OCI-LY3 (cell line): ENCODE data around the gene PITPNC1.
A peak's percentile ranks its signal among the peaks of the same experiment; 100 is the strongest.
"Not testable (repeated sequence)": the region's sequence is repeated elsewhere in the genome, so short reads cannot be mapped to it uniquely, and the experiment has no call there.

Experiments
- H2AFZ ChIP-seq: fragments of 200-600, 300-600 bp; shearing (Covaris generic); 2 replicates; pipeline ENCODE4 v1.6.0; 2014; ENCODE audit warnings: antibody characterized with exemption, low read depth, low read length
- H3K27ac ChIP-seq: fragments of 200-600, 300-600 bp; sonication (generic); 2 replicates; pipeline ENCODE4 v1.5.1; 2014; ENCODE audit warnings: mild to moderate bottlenecking, low read length, moderate library complexity, mixed read lengths
- H3K27me3 ChIP-seq: fragments of 200-600, 300-600 bp; sonication (generic); 2 replicates; pipeline ENCODE4 v1.6.1; 2014; ENCODE audit warnings: low read depth, low read length, mixed read lengths
- H3K36me3 ChIP-seq: fragments of 200-600, 300-600 bp; sonication (generic); replicated peaks from 2 replicates; pipeline ENCODE3; 2014; ENCODE audit warnings: low read depth, low read length, mixed read lengths
- H3K4me1 ChIP-seq: fragments of 300-600, 200-600 bp; sonication (generic); 2 replicates; pipeline ENCODE4 v1.6.1; 2014; ENCODE audit warnings: low read length, mixed read lengths
- H3K4me2 ChIP-seq: fragments of 200-600, 300-600 bp; sonication (generic); 2 replicates; pipeline ENCODE4 v1.6.1; 2014; ENCODE audit warnings: low read length, mixed read lengths
- H3K4me3 ChIP-seq: fragments of 300-600, 200-600 bp; sonication (generic); 2 replicates; pipeline ENCODE4 v1.5.1; 2014; ENCODE audit warnings: antibody characterized with exemption, mild to moderate bottlenecking, low read length, moderate library complexity
- H3K79me2 ChIP-seq: fragments of 300-600, 200-600 bp; shearing (Covaris generic); 2 replicates; pipeline ENCODE4 v1.6.1; 2014; ENCODE audit warnings: mild to moderate bottlenecking, low read length, mixed read lengths
- H3K9ac ChIP-seq: fragments of 300-600, 200-600 bp; shearing (Covaris generic); 2 replicates; pipeline ENCODE4 v1.6.0; 2014; ENCODE audit warnings: mild to moderate bottlenecking, low read length, moderate library complexity
- H3K9me3 ChIP-seq: fragments of 200-600, 300-600 bp; shearing (Covaris generic); 2 replicates; pipeline ENCODE4 v1.6.1; 2014; ENCODE audit warnings: low read length, mixed read lengths; ENCODE audit not compliant: insufficient read depth
- H4K20me1 ChIP-seq: fragments of 200-600, 300-600 bp; sonication (generic); 2 replicates; pipeline ENCODE4 v1.6.1; 2016; ENCODE audit warnings: low read length, mixed read lengths; ENCODE audit not compliant: insufficient read depth
- EZH2phosphoT487 ChIP-seq: fragments of 200-600 bp; shearing (Covaris generic); IDR thresholded peaks from 2 replicates; pipeline ENCODE4 v1.6.1; 2018; ENCODE audit warnings: antibody characterized with exemption, mixed run types, low read depth
- TF ChIP-seq, protein P1 (sequence below): fragments of 200-600, 300-600 bp; sonication (generic); IDR thresholded peaks from 2 replicates; pipeline ENCODE4 v1.5.1; 2014; ENCODE audit warnings: antibody characterized with exemption, low read length, low read depth

Gene PITPNC1

DNA sequence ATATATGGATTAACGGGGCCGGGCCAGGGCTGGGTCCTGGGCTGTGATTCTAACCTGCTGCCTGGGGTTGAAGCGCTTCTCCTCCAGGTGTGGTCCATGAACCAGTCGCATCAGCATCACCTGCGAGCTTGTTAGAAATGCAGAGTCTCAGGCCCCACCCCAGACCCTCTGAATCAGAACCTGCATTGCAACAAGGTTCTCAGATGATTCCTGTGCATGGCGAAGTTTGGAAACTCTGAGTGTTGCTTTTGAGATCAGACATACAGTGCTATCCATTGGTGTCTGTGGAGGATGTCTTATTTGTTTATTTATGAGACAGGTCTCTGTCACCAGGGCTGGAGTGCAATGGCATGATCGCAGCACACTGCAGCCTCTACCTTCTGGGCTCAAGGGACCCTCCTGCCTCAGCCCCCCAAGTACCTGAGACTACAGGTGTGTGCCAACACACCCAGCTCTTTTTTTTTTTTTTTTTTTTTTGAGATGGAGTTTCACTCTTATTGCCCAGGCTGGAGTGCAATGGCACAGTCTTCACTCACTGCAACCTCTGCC, 99.8 kb downstream of the PITPNC1 start:
- H3K27me3 ChIP-seq = no peaks in the 10 kb centered on the region
- peaks cover 19% of the 10 kb centered on the region for H3K4me1 ChIP-seq
- H4K20me1 ChIP-seq = no peaks in the 10 kb centered on the region; the same call in 1 of the 2 replicates
- no peak overlapping the region for H3K9ac ChIP-seq
- no peak overlapping the region for H3K27ac ChIP-seq
- no peak overlapping the region for H2AFZ ChIP-seq
- no peaks in the 10 kb centered on the region for H3K9me3 ChIP-seq
- peaks cover 15% of the 10 kb centered on the region for H3K79me2 ChIP-seq
- no peak overlapping the region for H3K4me2 ChIP-seq
- H3K4me3 ChIP-seq = no peak overlapping the region
- H3K36me3 ChIP-seq = no peaks in the 10 kb centered on the region
- TF ChIP-seq, protein P1, sequence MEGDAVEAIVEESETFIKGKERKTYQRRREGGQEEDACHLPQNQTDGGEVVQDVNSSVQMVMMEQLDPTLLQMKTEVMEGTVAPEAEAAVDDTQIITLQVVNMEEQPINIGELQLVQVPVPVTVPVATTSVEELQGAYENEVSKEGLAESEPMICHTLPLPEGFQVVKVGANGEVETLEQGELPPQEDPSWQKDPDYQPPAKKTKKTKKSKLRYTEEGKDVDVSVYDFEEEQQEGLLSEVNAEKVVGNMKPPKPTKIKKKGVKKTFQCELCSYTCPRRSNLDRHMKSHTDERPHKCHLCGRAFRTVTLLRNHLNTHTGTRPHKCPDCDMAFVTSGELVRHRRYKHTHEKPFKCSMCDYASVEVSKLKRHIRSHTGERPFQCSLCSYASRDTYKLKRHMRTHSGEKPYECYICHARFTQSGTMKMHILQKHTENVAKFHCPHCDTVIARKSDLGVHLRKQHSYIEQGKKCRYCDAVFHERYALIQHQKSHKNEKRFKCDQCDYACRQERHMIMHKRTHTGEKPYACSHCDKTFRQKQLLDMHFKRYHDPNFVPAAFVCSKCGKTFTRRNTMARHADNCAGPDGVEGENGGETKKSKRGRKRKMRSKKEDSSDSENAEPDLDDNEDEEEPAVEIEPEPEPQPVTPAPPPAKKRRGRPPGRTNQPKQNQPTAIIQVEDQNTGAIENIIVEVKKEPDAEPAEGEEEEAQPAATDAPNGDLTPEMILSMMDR = no peak
- no peak for TF ChIP-seq EZH2phosphoT487

DNA sequence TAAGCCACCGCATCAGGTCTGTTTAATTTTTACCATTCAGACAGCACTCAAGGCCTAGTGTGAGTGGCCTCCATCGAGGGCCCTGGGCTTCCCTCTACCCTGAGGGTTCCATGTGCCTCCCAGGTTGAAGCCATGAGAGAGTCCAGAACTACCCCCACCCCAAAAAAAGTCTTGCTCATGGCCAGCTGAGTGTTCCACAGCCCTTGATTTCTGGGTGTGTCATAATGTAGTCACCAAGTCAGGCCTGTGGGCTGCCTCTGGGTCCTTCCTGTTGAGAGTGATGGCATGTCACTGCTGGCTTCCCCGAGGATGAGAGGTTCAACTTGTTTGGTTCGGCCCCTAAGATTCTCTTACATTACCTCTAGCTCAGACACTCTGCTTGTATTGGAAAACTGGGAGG, 100.6 kb downstream of the PITPNC1 start:
- no peak overlapping the region for H3K27ac ChIP-seq
- H3K9me3 ChIP-seq = no peaks in the 10 kb centered on the region
- peaks cover 15% of the 10 kb centered on the region for H3K79me2 ChIP-seq
- H3K36me3 ChIP-seq = no peaks in the 10 kb centered on the region
- H3K4me1 ChIP-seq = peaks cover 19% of the 10 kb centered on the region
- TF ChIP-seq, protein P1 = no peak
- no peak for TF ChIP-seq EZH2phosphoT487
- H3K4me3 ChIP-seq = no peak overlapping the region
- H2AFZ ChIP-seq = no peak overlapping the region
- H3K9ac ChIP-seq = no peak overlapping the region
- H3K27me3 ChIP-seq = no peaks in the 10 kb centered on the region
- H3K4me2 ChIP-seq = no peak overlapping the region
- H4K20me1 ChIP-seq = no peaks in the 10 kb centered on the region; the same call in 1 of the 2 replicates

DNA sequence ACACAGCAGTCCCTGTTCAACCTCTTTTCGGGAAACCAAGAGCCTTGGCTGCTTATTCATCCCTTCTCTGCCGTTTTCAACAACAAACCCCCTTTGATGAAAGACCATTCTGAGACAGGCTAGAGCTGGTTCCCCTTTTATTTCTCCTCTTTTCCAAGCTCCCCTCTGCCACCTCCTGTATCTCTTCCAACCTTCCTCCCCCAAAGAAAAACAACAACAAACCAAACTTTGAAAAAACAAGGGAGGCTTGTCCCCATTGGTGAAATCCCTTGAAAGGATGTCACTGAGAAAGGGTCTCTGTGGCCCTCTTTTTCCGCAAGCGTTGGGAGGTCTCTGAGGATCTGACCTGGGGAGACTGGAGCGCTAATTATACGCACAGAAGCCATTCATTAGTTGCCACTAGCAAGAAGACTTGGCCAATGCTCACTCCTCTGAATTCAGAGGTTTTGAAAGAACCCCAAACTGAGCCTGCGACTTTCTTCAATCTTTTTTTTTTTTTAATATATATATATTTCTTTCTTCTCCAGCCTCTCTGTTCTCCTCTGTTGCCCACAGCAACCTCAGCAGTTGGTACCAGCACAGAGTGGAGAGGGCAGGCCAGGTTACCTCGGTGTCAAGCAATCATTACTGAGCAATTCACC, 101.4 kb downstream of the PITPNC1 start:
- Histone ChIP-seq H3K27me3 (no peaks in the 10 kb centered on the region), H4K20me1 (no peaks in the 10 kb centered on the region; the same call in 1 of the 2 replicates), H3K27ac (no peak overlapping the region), H3K79me2 (peaks cover 15% of the 10 kb centered on the region), H2AFZ (no peak overlapping the region), H3K9me3 (no peaks in the 10 kb centered on the region), H3K4me1 (peaks cover 19% of the 10 kb centered on the region), H3K4me3 (no peak overlapping the region), H3K4me2 (0 out of 2 replicates have a peak overlapping the region, but pooled peaks have one; percentile 18), H3K9ac (no peak overlapping the region), H3K36me3 (no peaks in the 10 kb centered on the region)
- no peak for TF ChIP-seq EZH2phosphoT487
- TF ChIP-seq, protein P1 = no peak

DNA sequence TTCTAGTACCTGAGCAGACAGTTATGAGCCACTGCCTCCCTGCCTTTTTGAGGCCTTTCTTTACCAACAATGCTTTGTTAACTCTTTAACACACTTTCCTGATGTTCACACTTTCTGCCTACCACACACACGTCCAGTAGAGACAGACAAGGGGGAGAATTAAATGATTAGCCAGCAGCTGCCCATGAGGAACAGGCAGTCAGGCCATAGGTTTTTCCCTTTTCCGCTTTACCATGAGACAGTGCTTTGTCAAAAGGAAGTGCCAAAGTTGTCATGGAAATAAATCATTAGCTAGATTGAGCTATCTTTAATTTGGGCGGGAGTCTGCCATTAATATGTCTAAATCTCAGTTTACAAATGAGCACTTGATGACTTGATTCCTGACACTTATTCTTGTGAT, 102.1 kb downstream of the PITPNC1 start:
- Histone ChIP-seq H3K27me3 (no peaks in the 10 kb centered on the region), H3K4me3 (no peak overlapping the region), H3K27ac (no peak overlapping the region), H3K9ac (no peak overlapping the region), H4K20me1 (no peaks in the 10 kb centered on the region; the same call in 1 of the 2 replicates), H3K79me2 (peaks cover 16% of the 10 kb centered on the region), H3K4me2 (peak overlapping the region; percentile 18; the same call in 1 of the 2 replicates), H3K9me3 (no peaks in the 10 kb centered on the region), H3K36me3 (no peaks in the 10 kb centered on the region), H3K4me1 (peaks cover 19% of the 10 kb centered on the region), H2AFZ (no peak overlapping the region)
- TF ChIP-seq, protein P1 = no peak
- TF ChIP-seq EZH2phosphoT487 = no peak

DNA sequence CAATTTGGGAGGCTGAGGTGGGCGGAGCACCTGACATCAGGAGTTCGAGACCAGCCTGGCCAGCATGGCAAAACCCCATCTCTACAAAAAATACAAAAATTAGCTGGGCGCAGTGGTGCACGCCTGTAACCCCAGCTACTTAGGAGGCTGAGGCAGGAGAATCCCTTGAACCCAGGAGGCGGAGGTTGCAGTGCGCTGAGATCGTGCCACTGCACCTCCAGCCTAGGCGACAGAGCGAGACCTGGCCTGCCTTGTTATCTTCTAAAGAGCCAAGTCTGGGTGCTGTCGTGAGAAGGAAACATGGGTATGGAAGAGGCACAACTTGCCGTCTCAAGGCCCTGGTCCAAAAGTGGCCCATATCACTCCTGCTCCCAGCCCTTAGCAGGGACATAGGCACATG, 103.9 kb downstream of the PITPNC1 start:
- not testable (repeated sequence) for H3K27ac ChIP-seq, H3K9ac ChIP-seq, H3K4me2 ChIP-seq

More for the DNA sequence above, 103.9 kb downstream of the PITPNC1 start:
- peaks cover 23% of the 10 kb centered on the region for H3K79me2 ChIP-seq
- peaks cover 14% of the 10 kb centered on the region for H3K4me1 ChIP-seq
- H3K4me3 ChIP-seq, H4K20me1 ChIP-seq, H3K36me3 ChIP-seq, H2AFZ ChIP-seq, H3K27me3 ChIP-seq, H3K9me3 ChIP-seq: not testable (repeated sequence)
